Esophagus squamous epithelium (tissue), 4 donors: ENCODE data around the gene ZG16.

Experiments
- POLR2A ChIP-seq, 4 donors: fragments of 450-650 bp; IDR thresholded peaks; one replicate each; pipeline ENCODE4 v1.6.1; 2017; ENCODE audit warnings: antibody characterized with exemption in 4 of 4, mild to moderate bottlenecking in 4 of 4, moderate library complexity in 3 of 4
- TF ChIP-seq, protein P1 (sequence below), 6 experiments: fragments of 450-650 bp in 4 of 6; fragments of 200-600 bp in 2 of 6; sonication (generic) in 2 of 6; IDR thresholded peaks; one replicate each; pipeline ENCODE4 v1.5.1; 2016 to 2019; ENCODE audit warnings: antibody characterized with exemption in 6 of 6, mild to moderate bottlenecking in 4 of 6, moderate library complexity in 4 of 6

GRCh38 chr16:29826342-29826695 is 48.3 kb downstream of the ZG16 start:
- no peak for TF ChIP-seq POLR2A (IDR thresholded peaks at IDR 0.05)
- TF ChIP-seq, protein P1, sequence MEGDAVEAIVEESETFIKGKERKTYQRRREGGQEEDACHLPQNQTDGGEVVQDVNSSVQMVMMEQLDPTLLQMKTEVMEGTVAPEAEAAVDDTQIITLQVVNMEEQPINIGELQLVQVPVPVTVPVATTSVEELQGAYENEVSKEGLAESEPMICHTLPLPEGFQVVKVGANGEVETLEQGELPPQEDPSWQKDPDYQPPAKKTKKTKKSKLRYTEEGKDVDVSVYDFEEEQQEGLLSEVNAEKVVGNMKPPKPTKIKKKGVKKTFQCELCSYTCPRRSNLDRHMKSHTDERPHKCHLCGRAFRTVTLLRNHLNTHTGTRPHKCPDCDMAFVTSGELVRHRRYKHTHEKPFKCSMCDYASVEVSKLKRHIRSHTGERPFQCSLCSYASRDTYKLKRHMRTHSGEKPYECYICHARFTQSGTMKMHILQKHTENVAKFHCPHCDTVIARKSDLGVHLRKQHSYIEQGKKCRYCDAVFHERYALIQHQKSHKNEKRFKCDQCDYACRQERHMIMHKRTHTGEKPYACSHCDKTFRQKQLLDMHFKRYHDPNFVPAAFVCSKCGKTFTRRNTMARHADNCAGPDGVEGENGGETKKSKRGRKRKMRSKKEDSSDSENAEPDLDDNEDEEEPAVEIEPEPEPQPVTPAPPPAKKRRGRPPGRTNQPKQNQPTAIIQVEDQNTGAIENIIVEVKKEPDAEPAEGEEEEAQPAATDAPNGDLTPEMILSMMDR (IDR thresholded peaks at IDR 0.05): no peak
